HepG2 (cell line): ENCODE data around the gene TBRG1.

ENCODE experiments used
- CBFB ChIP-seq: sonication (generic); formaldehyde crosslinking; IDR thresholded peaks from 2 replicates; pipeline ENCODE4 v1.4.0; 2020; ENCODE audit warnings: missing genetic modification reagents
- CHD2 ChIP-seq: IDR thresholded peaks from 2 replicates; pipeline ENCODE4 v1.6.1; 2011; ENCODE audit warnings: low read depth, low read length, improper control_type of control experiment
- EP300 ChIP-seq, 3 experiments: sonication (generic) in 1 of 3; formaldehyde crosslinking in 1 of 3; IDR thresholded peaks; 2 replicates each; pipeline versions ENCODE4 v1.5.1 to v1.6.1; 2011 to 2020; ENCODE audit warnings: low read depth in 2 of 3, low read length in 2 of 3, borderline replicate concordance in 1 of 3, improper control_type of control experiment in 1 of 3, mild to moderate bottlenecking in 1 of 3, missing genetic modification reagents in 1 of 3, moderate library complexity in 1 of 3
- NFRKB ChIP-seq: fragments of 450-650 bp; IDR thresholded peaks from 2 replicates; pipeline ENCODE4 v1.6.1; 2017
- POLR2A ChIP-seq, 2 experiments: IDR thresholded peaks; 2 replicates each; pipeline ENCODE4 v1.6.1; 2011; ENCODE audit warnings: low read depth in 2 of 2, low read length in 2 of 2, mild to moderate bottlenecking in 1 of 2, moderate library complexity in 1 of 2; ENCODE audit not compliant: insufficient read depth in 1 of 2
- ZFP41 ChIP-seq: sonication (generic); formaldehyde crosslinking; IDR thresholded peaks from 2 replicates; pipeline ENCODE4 v1.4.0; 2020; ENCODE audit warnings: mild to moderate bottlenecking, missing genetic modification reagents, borderline replicate concordance
- ZFX ChIP-seq: sonication (generic); formaldehyde crosslinking; IDR thresholded peaks from 2 replicates; pipeline ENCODE4 v1.4.0; 2020; ENCODE audit warnings: mild to moderate bottlenecking, low read depth, missing genetic modification reagents, moderate library complexity
- ZNF263 ChIP-seq: sonication (generic); formaldehyde crosslinking; IDR thresholded peaks from 2 replicates; pipeline ENCODE4 v1.4.0; 2020; ENCODE audit warnings: missing genetic modification reagents
- ZNF335 ChIP-seq: sonication (generic); formaldehyde crosslinking; IDR thresholded peaks from 2 replicates; pipeline ENCODE4 v1.4.0; 2020; ENCODE audit warnings: missing genetic modification reagents

GRCh38 chr11:124640666-124641065, 18.0 kb downstream of the TBRG1 start:
- TF ChIP-seq POLR2A (IDR thresholded peaks at IDR 0.05; ENCODE audit: insufficient read depth in 1 of 2, low read depth in 2 of 2, low read length in 2 of 2): no peak
- no peak for TF ChIP-seq CBFB (CRISPR knock-in tag)
- no peak for TF ChIP-seq ZFX (CRISPR knock-in tag)
- TF ChIP-seq CHD2: no peak
- no peak for TF ChIP-seq NFRKB
- TF ChIP-seq EP300 (IDR thresholded peaks at IDR 0.05; ENCODE audit: low read depth in 2 of 2, low read length in 2 of 2): no peak
- no peak for TF ChIP-seq EP300 (CRISPR knock-in tag; IDR thresholded peaks at IDR 0.05; ENCODE audit: borderline replicate concordance)
- no peak for TF ChIP-seq ZNF335
- no peak for TF ChIP-seq ZFP41
- TF ChIP-seq ZNF263 (CRISPR knock-in tag): no peak
